Breast epithelium (tissue), 3 donors: Measurements from ENCODE around the gene TTC6.

Source experiments
- CTCF ChIP-seq, 3 donors: fragments of 450-650 bp; IDR thresholded peaks; one replicate each; pipeline ENCODE4 v1.5.1; 2016 to 2017; ENCODE audit warnings: antibody characterized with exemption in 3 of 3, mild to moderate bottlenecking in 3 of 3, moderate library complexity in 3 of 3
- POLR2A ChIP-seq: fragments of 450-650 bp; IDR thresholded peaks from one replicate; pipeline ENCODE4 v1.6.1; 2016; ENCODE audit warnings: antibody characterized with exemption, mild to moderate bottlenecking, moderate library complexity

DNA sequence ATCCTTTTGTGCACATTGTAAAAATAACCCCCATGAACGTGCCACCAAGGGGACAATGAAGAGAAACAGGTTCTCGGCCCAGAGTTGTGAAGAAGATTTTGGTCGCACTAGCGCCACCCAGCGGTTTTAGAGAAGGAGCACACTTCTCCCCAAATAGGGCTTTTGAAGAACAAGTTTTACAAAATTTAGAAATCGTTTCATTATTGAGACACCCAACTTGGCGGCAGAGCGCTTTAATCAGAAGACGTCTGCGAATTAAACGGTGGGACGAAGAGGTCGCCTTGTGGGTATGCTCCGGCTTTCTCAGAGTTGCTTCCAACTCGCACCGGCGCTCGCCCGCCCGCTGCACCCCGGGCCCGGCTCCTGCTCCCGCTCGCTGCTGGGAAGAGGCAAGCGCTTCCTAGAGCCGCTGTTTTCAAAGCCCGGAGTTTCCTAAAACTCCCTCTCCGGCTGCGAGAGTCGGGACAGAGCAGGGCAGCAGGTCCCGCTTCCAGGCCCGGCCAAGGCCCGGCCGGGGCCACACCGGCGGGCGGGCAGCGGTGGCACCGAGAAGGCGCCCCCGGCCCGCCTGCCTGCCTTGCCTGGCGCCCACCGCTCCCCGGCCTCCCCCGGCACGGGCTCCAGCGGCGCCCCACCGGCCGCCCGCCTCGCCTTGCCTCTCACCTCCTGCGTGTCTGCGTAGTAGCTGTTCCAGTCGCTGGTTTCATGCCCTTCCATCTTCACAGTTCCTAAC is 1.0 kb upstream of the TTC6 start:
- peak; percentile 64 to 81 (median 75) for TF ChIP-seq CTCF (IDR thresholded peaks at IDR 0.05)
- TF ChIP-seq POLR2A = no peak
